Astrocyte (in vitro differentiated cells and primary cell): Measurements from ENCODE around the gene ZNF420. TPM values are rescaled to one million over a fixed set of nuclear protein-coding genes. Genes with fewer than 3 reads are reported as not detected.

Source experiments
- DNase-seq: peaks from one replicate; pipeline ENCODE4 v3.0.0-alpha.2; 2010; ENCODE audit warnings: low read depth
- FAIRE-seq: peaks from 2 replicates; lab custom pipeline; 2011; peaks lifted over from hg19 to GRCh38; lab: Jason Lieb, UNC
- H2AFZ ChIP-seq: 2 replicates; pipeline ENCODE4 v1.6.0; 2012; ENCODE audit warnings: low read depth, low read length, inconsistent platforms
- H3K27ac ChIP-seq: 2 replicates; pipeline ENCODE4 v1.5.1; 2011; ENCODE audit warnings: low read depth, low read length, inconsistent platforms
- H3K27me3 ChIP-seq: 2 replicates; pipeline ENCODE4 v1.6.0; 2011; ENCODE audit warnings: low read length, inconsistent platforms; ENCODE audit not compliant: insufficient read depth
- H3K36me3 ChIP-seq: 2 replicates; pipeline ENCODE4 v1.5.1; 2011; ENCODE audit warnings: low read length, inconsistent platforms; ENCODE audit not compliant: insufficient read depth
- H3K4me1 ChIP-seq: 2 replicates; pipeline ENCODE4 v1.5.1; 2011; ENCODE audit warnings: low read length, inconsistent platforms; ENCODE audit not compliant: insufficient read depth
- H3K4me2 ChIP-seq: 2 replicates; pipeline ENCODE4 v1.6.0; 2012; ENCODE audit warnings: low read length, inconsistent platforms
- H3K4me3 ChIP-seq: 2 replicates; pipeline ENCODE4 v1.5.1; 2011; ENCODE audit warnings: low read depth, mild to moderate bottlenecking, low read length, inconsistent platforms; ENCODE audit not compliant: insufficient read depth
- H3K79me2 ChIP-seq: 2 replicates; pipeline ENCODE4 v1.6.0; 2012; ENCODE audit warnings: mild to moderate bottlenecking, low read length, inconsistent platforms; ENCODE audit not compliant: insufficient read depth
- H3K9ac ChIP-seq: 2 replicates; pipeline ENCODE4 v1.6.0; 2012; ENCODE audit warnings: mild to moderate bottlenecking, low read length, inconsistent platforms
- H3K9me3 ChIP-seq: 2 replicates; pipeline ENCODE4 v1.5.1; 2012; ENCODE audit warnings: low read depth, mild to moderate bottlenecking, low read length, inconsistent platforms; ENCODE audit not compliant: insufficient read depth
- H4K20me1 ChIP-seq: 2 replicates; pipeline ENCODE4 v1.6.0; 2012; ENCODE audit warnings: low read length, inconsistent platforms; ENCODE audit not compliant: insufficient read depth
- H3K27ac Mint-ChIP-seq: one replicate; pipeline ENCODE4 v1.8.0; 2021; ENCODE audit warnings: mild to moderate bottlenecking, mixed read lengths; ENCODE audit not compliant: unreplicated experiment
- H3K27me3 Mint-ChIP-seq: one replicate; pipeline ENCODE4 v1.8.0; 2021; ENCODE audit warnings: low read depth, mixed read lengths; ENCODE audit not compliant: unreplicated experiment
- H3K36me3 Mint-ChIP-seq: one replicate; pipeline ENCODE4 v1.8.0; 2021; ENCODE audit warnings: low read depth, mixed read lengths; ENCODE audit not compliant: unreplicated experiment
- H3K4me1 Mint-ChIP-seq: one replicate; pipeline ENCODE4 v1.8.0; 2021; ENCODE audit warnings: low read depth, mixed read lengths; ENCODE audit not compliant: unreplicated experiment
- H3K4me3 Mint-ChIP-seq: one replicate; pipeline ENCODE4 v1.8.0; 2021; ENCODE audit warnings: mild to moderate bottlenecking, moderate library complexity, mixed read lengths; ENCODE audit not compliant: unreplicated experiment
- H3K9me3 Mint-ChIP-seq: one replicate; pipeline ENCODE4 v1.8.0; 2021; ENCODE audit warnings: mild to moderate bottlenecking, mixed read lengths; ENCODE audit not compliant: unreplicated experiment
- total RNA-seq: library from RNA; stranded (reverse); gene quantifications from 2 replicates; pipeline ENCODE4 v1.2.1, GENCODE V29; 2021
- TF ChIP-seq, protein P1 (sequence below): IDR thresholded peaks from 2 replicates; pipeline ENCODE4 v1.5.1; 2011; ENCODE audit warnings: low read depth, mild to moderate bottlenecking, inconsistent platforms, low read length, moderate library complexity; ENCODE audit not compliant: insufficient read depth

The ZNF420 gene
- total RNA-seq, 1 donor from 2014 or later, result 8.1 TPM

DNA sequence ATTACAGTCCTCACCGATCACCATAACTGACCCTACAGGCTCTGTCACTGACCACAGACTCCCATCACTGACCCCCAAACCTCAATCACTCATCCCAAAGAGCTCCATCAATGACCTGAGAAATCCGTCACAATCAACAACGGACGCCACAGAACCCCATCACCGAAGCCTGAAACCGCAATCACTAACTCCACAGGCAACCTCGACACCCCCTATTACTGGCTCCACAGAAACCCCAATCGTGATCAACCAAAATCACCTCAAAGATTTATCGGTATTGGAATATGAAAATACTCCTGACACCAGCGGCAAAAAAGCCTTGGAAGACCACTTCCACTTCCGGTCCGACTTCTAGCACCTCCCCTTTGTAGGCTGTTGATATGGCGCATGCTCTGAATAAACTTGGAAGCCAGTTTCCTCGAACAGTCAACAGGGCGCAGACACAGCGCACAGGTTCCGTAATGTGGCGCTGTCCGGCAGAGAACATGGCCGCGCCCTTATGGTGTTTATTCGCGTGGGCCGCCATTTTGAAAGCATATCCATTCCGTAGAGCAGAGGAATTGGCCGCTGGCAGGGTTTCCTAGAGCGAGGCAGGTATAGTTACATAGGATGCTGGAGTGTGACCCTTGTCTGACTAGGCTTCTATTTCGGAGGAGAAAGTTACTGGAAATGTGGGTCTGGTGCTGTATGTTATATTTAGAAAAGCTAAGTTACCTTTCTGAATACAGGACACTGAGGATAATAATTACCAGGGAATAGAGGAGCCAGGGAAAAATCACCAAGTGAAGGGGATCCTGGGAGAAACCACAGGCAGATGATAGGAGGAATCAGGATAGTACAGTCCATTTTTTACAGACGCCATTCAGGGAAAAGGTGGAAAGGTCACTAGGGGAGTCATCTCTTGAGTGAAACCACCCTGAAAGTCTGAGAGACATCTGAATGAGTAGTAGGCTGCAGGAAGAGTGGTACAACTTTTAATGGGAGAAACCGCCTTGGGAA is 94.4 kb downstream of the ZNF420 start, which contains the start of gene ZNF585A:
Gene ZNF585A, minus strand, starts transcription at position 328 of the 999 bp plus-strand sequence. CDS start 2,785 bp downstream, outside the sequence.
- Mint-ChIP-seq H3K36me3 (peaks cover 22% of the 10 kb centered on the region), H3K9me3 (peaks cover 14% of the 10 kb centered on the region)

More for the DNA sequence above, 94.4 kb downstream of the ZNF420 start, which contains the start of gene ZNF585A:
- H3K9me3 ChIP-seq, result peaks cover 3% of the 10 kb centered on the region
- peaks cover 3% of the 10 kb centered on the region for H3K36me3 ChIP-seq
- Mint-ChIP-seq H3K27ac (no peak within 1 kb of the TSS), H3K4me1 (no peaks in the 10 kb centered on the region), H3K4me3 (no peak within 1 kb of the TSS), H3K27me3 (no peaks in the 10 kb centered on the region)
- TF ChIP-seq, protein P1, sequence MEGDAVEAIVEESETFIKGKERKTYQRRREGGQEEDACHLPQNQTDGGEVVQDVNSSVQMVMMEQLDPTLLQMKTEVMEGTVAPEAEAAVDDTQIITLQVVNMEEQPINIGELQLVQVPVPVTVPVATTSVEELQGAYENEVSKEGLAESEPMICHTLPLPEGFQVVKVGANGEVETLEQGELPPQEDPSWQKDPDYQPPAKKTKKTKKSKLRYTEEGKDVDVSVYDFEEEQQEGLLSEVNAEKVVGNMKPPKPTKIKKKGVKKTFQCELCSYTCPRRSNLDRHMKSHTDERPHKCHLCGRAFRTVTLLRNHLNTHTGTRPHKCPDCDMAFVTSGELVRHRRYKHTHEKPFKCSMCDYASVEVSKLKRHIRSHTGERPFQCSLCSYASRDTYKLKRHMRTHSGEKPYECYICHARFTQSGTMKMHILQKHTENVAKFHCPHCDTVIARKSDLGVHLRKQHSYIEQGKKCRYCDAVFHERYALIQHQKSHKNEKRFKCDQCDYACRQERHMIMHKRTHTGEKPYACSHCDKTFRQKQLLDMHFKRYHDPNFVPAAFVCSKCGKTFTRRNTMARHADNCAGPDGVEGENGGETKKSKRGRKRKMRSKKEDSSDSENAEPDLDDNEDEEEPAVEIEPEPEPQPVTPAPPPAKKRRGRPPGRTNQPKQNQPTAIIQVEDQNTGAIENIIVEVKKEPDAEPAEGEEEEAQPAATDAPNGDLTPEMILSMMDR, result no peak
- peak within 1 kb of the TSS; percentile 95 for H3K4me2 ChIP-seq
- FAIRE-seq (no peak), DNase-seq (peak; percentile 97)
- peak within 1 kb of the TSS; percentile 99 for H3K4me3 ChIP-seq
- H3K9ac ChIP-seq, result peak within 1 kb of the TSS; percentile 87
- H3K27me3 ChIP-seq, result no peaks in the 10 kb centered on the region
- H2AFZ ChIP-seq, result peak within 1 kb of the TSS; percentile 97
- H4K20me1 ChIP-seq, result no peaks in the 10 kb centered on the region
- no peaks in the 10 kb centered on the region for H3K79me2 ChIP-seq
- H3K27ac ChIP-seq, result peak within 1 kb of the TSS; percentile 45
- H3K4me1 ChIP-seq, result no peaks in the 10 kb centered on the region

Other genes starting within 250 kb of the ZNF420 start
- gene ZNF790, start 240.0 kb upstream of the ZNF420 start, total RNA-seq, result 7.5 and 8.8 TPM in 2 replicates
- 3.6 and 4.8 TPM in 2 replicates for gene ZNF345, start 227.6 kb upstream of the ZNF420 start, total RNA-seq
- 1.9 and 2.7 TPM in 2 replicates for gene ZNF829, start 162.1 kb upstream of the ZNF420 start, total RNA-seq
- 5.5 and 5.9 TPM in 2 replicates for gene ZNF568, start 162.1 kb upstream of the ZNF420 start, total RNA-seq
- gene ZNF585A, start 94.3 kb downstream of the ZNF420 start, total RNA-seq, result 4.2 and 5.9 TPM in 2 replicates
- gene ZNF585B, start 132.1 kb downstream of the ZNF420 start, total RNA-seq, result 10.6 and 12.9 TPM in 2 replicates
- gene ZNF383, start 139.8 kb downstream of the ZNF420 start, total RNA-seq, result 7.0 and 7.4 TPM in 2 replicates